IMR-90 (cell line): Measurements from ENCODE around the gene ARFGEF3. TPM values are rescaled to one million over a fixed set of nuclear protein-coding genes. Genes with fewer than 3 reads are reported as not detected.

ENCODE experiments used
- ATAC-seq: fragments of 200-7000 bp; cut with Tn5 transposase; 2 replicates; pipeline ENCODE4 v1.9.1; 2020; ENCODE audit warnings: low read depth, mild to moderate bottlenecking, moderate library complexity
- BruUV-seq: library from RNA; stranded (reverse); fragments of 400-500 nt; replicated peaks from 2 replicates; lab custom pipeline; 2021; lab: Mats Ljungman, UMichigan
- CTCF ChIA-PET: fragments of 300-600 bp; formaldehyde crosslinking; extraction: SDS; loops from one replicate; lab custom pipeline; 2021; ENCODE audit warnings: antibody characterized with exemption; lab: Yijun Ruan, JAX
- POLR2A ChIA-PET: fragments of 300-600 bp; sonication (Branson Sonifier 250); formaldehyde crosslinking; loops from one replicate; lab custom pipeline; 2022; ENCODE audit warnings: antibody characterized with exemption; ENCODE audit not compliant: unreplicated experiment; lab: Charles Lee
- DNase-seq: peaks from one replicate; pipeline ENCODE4 v3.0.0; 2013
- H2AFZ ChIP-seq: replicated peaks from 2 replicates; pipeline ENCODE3; 2013; ENCODE audit warnings: low read length, mild to moderate bottlenecking; ENCODE audit not compliant: poor library complexity
- H2AK5ac ChIP-seq: 2 replicates; pipeline ENCODE4 v1.6.1; 2013; ENCODE audit warnings: low read depth, low read length, inconsistent platforms
- H2AK9ac ChIP-seq: replicated peaks from 2 replicates; pipeline ENCODE3; 2013; ENCODE audit warnings: mild to moderate bottlenecking, low read depth, low read length, moderate library complexity; ENCODE audit not compliant: poor library complexity
- H2BK120ac ChIP-seq: 2 replicates; pipeline ENCODE4 v1.6.1; 2013; ENCODE audit warnings: low read depth, low read length, inconsistent platforms
- H2BK15ac ChIP-seq: 3 replicates; pipeline ENCODE4 v1.6.1; 2013; ENCODE audit warnings: low read depth, low read length, inconsistent platforms
- H2BK20ac ChIP-seq: 2 replicates; pipeline ENCODE4 v1.6.1; 2013; ENCODE audit warnings: low read depth, mild to moderate bottlenecking, inconsistent platforms, low read length, moderate library complexity
- H2BK5ac ChIP-seq: 2 replicates; pipeline ENCODE4 v1.6.1; 2013; ENCODE audit warnings: mild to moderate bottlenecking, low read depth, low read length, inconsistent platforms; ENCODE audit not compliant: poor library complexity, severe bottlenecking
- H3K14ac ChIP-seq: replicated peaks from 2 replicates; pipeline ENCODE4 v1.6.1; 2013; ENCODE audit warnings: low read depth, low read length, inconsistent platforms
- H3K18ac ChIP-seq: 2 replicates; pipeline ENCODE4 v1.6.1; 2013; ENCODE audit warnings: low read depth, low read length, control low read depth
- H3K23ac ChIP-seq: 2 replicates; pipeline ENCODE4 v1.6.1; 2013; ENCODE audit warnings: low read depth, low read length, inconsistent platforms
- H3K27ac ChIP-seq: 2 replicates; pipeline ENCODE4 v1.5.1; 2013; ENCODE audit warnings: mild to moderate bottlenecking, control low read depth, low read length; ENCODE audit not compliant: insufficient read depth
- H3K27me3 ChIP-seq: 2 replicates; pipeline ENCODE4 v1.6.1; 2013; ENCODE audit warnings: low read length; ENCODE audit not compliant: control insufficient read depth, insufficient read depth
- H3K36me3 ChIP-seq: 2 replicates; pipeline ENCODE4 v1.6.1; 2013; ENCODE audit warnings: low read length, mixed read lengths; ENCODE audit not compliant: control insufficient read depth, insufficient read depth
- H3K4ac ChIP-seq: 2 replicates; pipeline ENCODE4 v1.6.1; 2013; ENCODE audit warnings: low read depth, low read length, inconsistent platforms
- H3K4me1 ChIP-seq: 2 replicates; pipeline ENCODE4 v1.6.1; 2013; ENCODE audit warnings: low read length, mixed read lengths; ENCODE audit not compliant: control insufficient read depth, insufficient read depth
- H3K4me2 ChIP-seq: 2 replicates; pipeline ENCODE4 v1.6.1; 2013; ENCODE audit warnings: low read depth, mild to moderate bottlenecking, control low read depth, low read length, moderate library complexity
- H3K4me3 ChIP-seq: 2 replicates; pipeline ENCODE4 v1.5.1; 2013; ENCODE audit warnings: low read depth, mild to moderate bottlenecking, control low read depth, low read length, moderate library complexity; ENCODE audit not compliant: insufficient read depth
- H3K56ac ChIP-seq: 2 replicates; pipeline ENCODE4 v1.6.1; 2013; ENCODE audit warnings: low read length, inconsistent platforms; ENCODE audit not compliant: insufficient read depth; ENCODE audit errors: extremely low read depth
- H3K79me1 ChIP-seq, 2 experiments: 2 replicates each; pipeline ENCODE4 v1.6.1; 2013; ENCODE audit warnings: low read length in 2 of 2, inconsistent platforms in 1 of 2, low read depth in 1 of 2
- H3K9ac ChIP-seq: 2 replicates; pipeline ENCODE4 v1.6.1; 2013; ENCODE audit warnings: low read depth, low read length, control low read depth
- H3K9me1 ChIP-seq: 2 replicates; pipeline ENCODE4 v1.6.1; 2013; ENCODE audit warnings: low read length, inconsistent platforms; ENCODE audit not compliant: insufficient read depth
- H3K9me3 ChIP-seq: 2 replicates; pipeline ENCODE4 v1.6.1; 2013; ENCODE audit warnings: low read length; ENCODE audit not compliant: control insufficient read depth, insufficient read depth
- H4K20me1 ChIP-seq: 2 replicates; pipeline ENCODE4 v1.6.1; 2013; ENCODE audit warnings: low read length, inconsistent platforms; ENCODE audit not compliant: insufficient read depth
- H4K5ac ChIP-seq: 2 replicates; pipeline ENCODE4 v1.6.1; 2013; ENCODE audit warnings: mild to moderate bottlenecking, low read depth, low read length, control low read depth
- H4K8ac ChIP-seq, 2 experiments: 2 replicates each; pipeline ENCODE4 v1.6.1; 2013; ENCODE audit warnings: low read depth in 2 of 2, low read length in 2 of 2, control low read depth in 1 of 2, inconsistent platforms in 1 of 2
- H4K91ac ChIP-seq: 2 replicates; pipeline ENCODE4 v1.6.1; 2013; ENCODE audit warnings: low read depth, low read length, inconsistent platforms; ENCODE audit not compliant: insufficient read depth
- BHLHE40 ChIP-seq: fragments of 150-350 bp; IDR thresholded peaks from 2 replicates; pipeline ENCODE4 v1.6.1; 2016; ENCODE audit warnings: mild to moderate bottlenecking, low read depth, low read length
- CHD1 ChIP-seq: IDR thresholded peaks from 2 replicates; pipeline ENCODE4 v1.6.1; 2012; ENCODE audit warnings: low read depth, low read length, improper control_type of control experiment
- CTCF ChIP-seq: conservative IDR thresholded peaks from 2 replicates; pipeline ENCODE4 v1.5.1; 2012; ENCODE audit warnings: mild to moderate bottlenecking, low read depth, low read length, improper control_type of control experiment
- FOS ChIP-seq: fragments of 150-350 bp; IDR thresholded peaks from 2 replicates; pipeline ENCODE4 v1.6.1; 2016; ENCODE audit warnings: low read depth, low read length
- MAFK ChIP-seq: IDR thresholded peaks from 2 replicates; pipeline ENCODE4 v1.6.1; 2012; ENCODE audit warnings: low read depth, low read length, improper control_type of control experiment
- MAZ ChIP-seq: IDR thresholded peaks from 2 replicates; pipeline ENCODE4 v1.6.1; 2012; ENCODE audit warnings: low read depth, mild to moderate bottlenecking, low read length, improper control_type of control experiment, moderate library complexity, borderline replicate concordance
- MXI1 ChIP-seq: IDR thresholded peaks from 2 replicates; pipeline ENCODE4 v1.6.1; 2012; ENCODE audit warnings: low read depth, mild to moderate bottlenecking, low read length, moderate library complexity, borderline replicate concordance
- RFX5 ChIP-seq: IDR thresholded peaks from 2 replicates; pipeline ENCODE4 v1.8.0; 2012; ENCODE audit warnings: low read depth, mild to moderate bottlenecking, low read length, moderate library complexity
- SMC3 ChIP-seq: fragments of 150-350 bp; IDR thresholded peaks from 2 replicates; pipeline ENCODE4 v1.6.1; 2016; ENCODE audit warnings: low read depth, mild to moderate bottlenecking, antibody characterized with exemption, low read length, moderate library complexity
- WGBS, 2 experiments: methylation state at CpG; one replicate each; pipeline versions ENCODE4 v1.1.5 to v1.1.7; 2013; ENCODE audit warnings: missing lambda C conversion rate in 2 of 2; ENCODE audit not compliant: insufficient read length in 1 of 2; ENCODE audit errors: extremely low coverage in 2 of 2; 5-methylcytosine and 5-hydroxymethylcytosine counted together
- dilution Hi-C: fragments of 300-500 bp; cut with HindIII; formaldehyde crosslinking; loops from one replicate; pipeline ENCODE4 v1.14.3; 2018; ENCODE audit warnings: low sequenced_read_pairs; ENCODE audit not compliant: unreplicated experiment
- in situ Hi-C: fragments of 300-500 bp; cut with MboI; formaldehyde crosslinking; loops from 3 replicates; pipeline ENCODE4 v1.14.3; 2019; ENCODE audit warnings: low sequenced_read_pairs, inconsistent platforms, mixed read lengths
- intact Hi-C: fragments of 100-400 bp; cut with micrococcal nuclease; formaldehyde crosslinking; loops from 2 replicates; pipeline ENCODE4 v1.10.0; 2022
- polyA plus RNA-seq, 3 experiments: library from polyadenylated mRNA; depleted of rRNA; stranded (reverse); fragments of >200 nt; gene quantifications; 2 replicates each; pipeline ENCODE4 v1.2.3, GENCODE V29; 2012; ENCODE audit warnings: low replicate concordance in 1 of 3
- total RNA-seq: library from RNA; depleted of rRNA; stranded (reverse); fragments of >200 nt; gene quantifications from 2 replicates; pipeline ENCODE4 v1.2.3, GENCODE V29; 2012

Gene ARFGEF3
- total and polyA plus RNA-seq, 2 of the 4 experiments (the other 2 are of a cell fraction) = under 0.01 to 0.02 TPM

- Histone ChIP-seq H3K4me1 (no peaks in the 10 kb centered on the region), H3K56ac (no peak overlapping the region), H3K4ac (no peak overlapping the region), H3K79me1 (no peaks in the 10 kb centered on the region), H3K9me3 (no peaks in the 10 kb centered on the region), H3K27me3 (peaks cover 17% of the 10 kb centered on the region), H4K5ac (no peak overlapping the region), H2AFZ (no peak overlapping the region), H3K27ac (no peak overlapping the region), H2BK5ac (no peak overlapping the region), H2BK120ac (no peak overlapping the region), H3K18ac (no peak overlapping the region), H4K91ac (no peak overlapping the region), H3K23ac (no peak overlapping the region), H3K9me1 (no peaks in the 10 kb centered on the region), H3K36me3 (no peaks in the 10 kb centered on the region), H2BK20ac (no peak overlapping the region), H4K20me1 (no peaks in the 10 kb centered on the region), H2AK5ac (no peak overlapping the region), H3K9ac (no peak overlapping the region), H2AK9ac (no peak overlapping the region), H3K4me3 (no peak overlapping the region), H3K14ac (no peak overlapping the region), H3K4me2 (no peak overlapping the region), H2BK15ac (no peak overlapping the region), H4K8ac (no peak overlapping the region)
- intact Hi-C loops = loop anchor here (5.0 kb wide), 5 partner anchors 172 to 1237 kb away; partner anchors contain the start of gene REPS1
- BruUV-seq = no TSS peak
- WGBS, 2 experiments = 50% methylated on average over 5 of the region's 7 CpGs; no CpG with 5 or more reads in 1 of the 2 experiments
- DNase-seq (no peak), ATAC-seq (no peak)
- dilution Hi-C loops = no loop called here
- in situ Hi-C loops = loop anchor here (5.0 to 25.0 kb wide), 4 partner anchors 470 to 1247 kb away; partner anchors contain the start of genes CITED2 and REPS1
- no peak for TF ChIP-seq MAZ
- no peak for TF ChIP-seq SMC3
- TF ChIP-seq MXI1 = no peak
- TF ChIP-seq RFX5 = no peak
- TF ChIP-seq CTCF = no peak
- no peak for TF ChIP-seq BHLHE40
- no peak for TF ChIP-seq FOS
- no peak for TF ChIP-seq MAFK
- TF ChIP-seq CHD1 = no peak
- POLR2A ChIA-PET = no interaction called here
- CTCF ChIA-PET = interaction anchor here (0.7 to 1.6 kb wide), 4 partner anchors 19 to 440 kb away, joined by 3 to 6 read pairs (median 5); no protein-coding TSS in a partner anchor
These were observed 46.5 kb upstream of the ARFGEF3 start for GRCh38 chr6:138115201-138115600.
